Loucy (cell line): ENCODE data around the gene ADGRL3.

Experiments used
- H2AFZ ChIP-seq: fragments of 200-600 bp; sonication (generic); 2 replicates; pipeline ENCODE4 v1.6.0; 2016; ENCODE audit warnings: antibody characterized with exemption, mild to moderate bottlenecking, low read length, moderate library complexity
- H3F3A ChIP-seq: fragments of 200-600 bp; 2 replicates; pipeline ENCODE4 v1.6.0; 2016; ENCODE audit warnings: antibody characterized with exemption, low read depth, mild to moderate bottlenecking
- H3K27me3 ChIP-seq: fragments of 200-600 bp; sonication (generic); 2 replicates; pipeline ENCODE4 v1.6.1; 2014; ENCODE audit warnings: low read length, mild to moderate bottlenecking; ENCODE audit not compliant: insufficient read depth, poor library complexity, severe bottlenecking
- H3K36me3 ChIP-seq: fragments of 200-600 bp; sonication (generic); 2 replicates; pipeline ENCODE4 v1.6.1; 2016; ENCODE audit warnings: low read length; ENCODE audit not compliant: insufficient read depth
- H3K4me1 ChIP-seq: fragments of 200-600 bp; sonication (generic); 2 replicates; pipeline ENCODE4 v1.5.1; 2014; ENCODE audit warnings: low read length, mild to moderate bottlenecking; ENCODE audit not compliant: insufficient read depth, poor library complexity, severe bottlenecking
- H3K4me2 ChIP-seq: fragments of 200-600 bp; sonication (generic); 2 replicates; pipeline ENCODE4 v1.6.0; 2014; ENCODE audit warnings: antibody characterized with exemption, low read length, low read depth, mild to moderate bottlenecking; ENCODE audit not compliant: poor library complexity, severe bottlenecking
- H3K4me3 ChIP-seq: fragments of 200-600 bp; sonication (generic); 2 replicates; pipeline ENCODE4 v1.5.1; 2014; ENCODE audit warnings: low read length, mild to moderate bottlenecking, mixed read lengths; ENCODE audit not compliant: poor library complexity, severe bottlenecking
- H3K79me2 ChIP-seq: fragments of 200-600 bp; sonication (generic); 2 replicates; pipeline ENCODE4 v1.6.1; 2014; ENCODE audit warnings: low read length; ENCODE audit not compliant: insufficient read depth
- H3K9ac ChIP-seq: fragments of 200-600 bp; sonication (generic); 2 replicates; pipeline ENCODE4 v1.6.0; 2014; ENCODE audit warnings: mild to moderate bottlenecking, low read depth, low read length, moderate library complexity; ENCODE audit not compliant: poor library complexity, severe bottlenecking
- H3K9me2 ChIP-seq: fragments of 200-600 bp; sonication (generic); replicated peaks from 2 replicates; pipeline ENCODE4 v1.6.1; 2016; ENCODE audit warnings: low read depth, low read length, mixed read lengths
- H3K9me3 ChIP-seq: fragments of 200-600 bp; sonication (generic); 2 replicates; pipeline ENCODE4 v1.6.1; 2014; ENCODE audit warnings: mild to moderate bottlenecking, antibody characterized with exemption, low read length, low read depth; ENCODE audit not compliant: insufficient read depth
- H4K20me1 ChIP-seq: fragments of 200-600 bp; sonication (generic); 2 replicates; pipeline ENCODE4 v1.6.0; 2014; ENCODE audit warnings: antibody characterized with exemption, low read length, mild to moderate bottlenecking; ENCODE audit not compliant: insufficient read depth, poor library complexity, severe bottlenecking
- CTCF ChIP-seq: fragments of 200-600 bp; sonication (generic); conservative IDR thresholded peaks from 2 replicates; pipeline ENCODE4 v1.5.1; 2014; ENCODE audit warnings: mild to moderate bottlenecking, antibody characterized with exemption, low read length
- EZH2phosphoT487 ChIP-seq: fragments of 200-600 bp; IDR thresholded peaks from 2 replicates; pipeline ENCODE4 v1.6.1; 2018; ENCODE audit warnings: antibody characterized with exemption, mild to moderate bottlenecking, moderate library complexity, borderline replicate concordance

ADGRL3 gene

GRCh38 chr4:61442936-61443335 is 242.8 kb downstream of the ADGRL3 start:
- no peaks in the 10 kb centered on the region for H3K9me2 ChIP-seq
- TF ChIP-seq EZH2phosphoT487 (no peak), CTCF (no peak)
- no peaks in the 10 kb centered on the region for H3K79me2 ChIP-seq
- H3K27me3 ChIP-seq: no peaks in the 10 kb centered on the region
- H3K9ac ChIP-seq: no peak overlapping the region
- H2AFZ ChIP-seq: no peak overlapping the region
- H3K4me2 ChIP-seq: no peak overlapping the region
- H3K4me3 ChIP-seq: no peak overlapping the region
- H3F3A ChIP-seq: no peaks in the 10 kb centered on the region
- no peaks in the 10 kb centered on the region for H4K20me1 ChIP-seq
- no peaks in the 10 kb centered on the region for H3K9me3 ChIP-seq
- H3K4me1 ChIP-seq: no peaks in the 10 kb centered on the region
- no peaks in the 10 kb centered on the region for H3K36me3 ChIP-seq

DNA sequence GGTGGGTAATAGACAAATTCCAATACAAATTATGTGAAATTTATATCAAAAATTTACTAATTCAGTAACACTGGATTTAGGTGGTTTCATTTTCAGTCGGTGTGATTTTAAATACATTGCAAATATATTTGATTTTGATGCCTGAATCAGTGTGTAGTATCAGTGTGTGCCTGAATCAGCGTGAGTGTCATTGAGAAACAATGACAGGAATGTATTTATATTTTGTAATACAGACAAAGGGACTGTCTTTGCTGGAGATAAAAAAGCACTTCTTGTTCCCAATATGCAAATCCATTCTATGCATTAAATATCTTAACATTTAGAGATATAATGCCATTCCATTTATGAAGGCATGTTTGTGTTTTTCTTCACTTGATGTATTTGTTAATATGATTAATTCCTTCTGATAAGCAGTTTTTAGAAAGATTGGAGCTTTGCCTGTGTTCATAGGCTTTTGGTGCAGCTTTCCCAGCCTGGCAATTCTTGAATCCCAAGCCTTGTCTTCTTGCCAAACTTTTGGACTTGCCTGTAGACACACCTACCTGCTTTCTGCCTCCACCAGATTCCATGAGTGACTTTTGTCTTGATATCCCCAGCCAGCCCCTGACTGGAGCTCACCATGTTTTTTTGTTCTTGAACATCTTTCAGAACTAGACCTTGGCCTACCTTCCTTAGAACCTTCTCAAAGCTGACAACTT is 243.8 kb downstream of the ADGRL3 start:
- no peaks in the 10 kb centered on the region for H3K9me3 ChIP-seq
- no peak overlapping the region for H2AFZ ChIP-seq
- TF ChIP-seq CTCF (no peak), EZH2phosphoT487 (no peak)
- no peaks in the 10 kb centered on the region for H3K27me3 ChIP-seq
- no peaks in the 10 kb centered on the region for H3K4me1 ChIP-seq
- no peak overlapping the region for H3K4me3 ChIP-seq
- no peaks in the 10 kb centered on the region for H3K36me3 ChIP-seq
- no peaks in the 10 kb centered on the region for H3K79me2 ChIP-seq
- H3K9me2 ChIP-seq: no peaks in the 10 kb centered on the region
- no peak overlapping the region for H3K9ac ChIP-seq
- H4K20me1 ChIP-seq: no peaks in the 10 kb centered on the region
- H3F3A ChIP-seq: no peaks in the 10 kb centered on the region
- H3K4me2 ChIP-seq: no peak overlapping the region

DNA sequence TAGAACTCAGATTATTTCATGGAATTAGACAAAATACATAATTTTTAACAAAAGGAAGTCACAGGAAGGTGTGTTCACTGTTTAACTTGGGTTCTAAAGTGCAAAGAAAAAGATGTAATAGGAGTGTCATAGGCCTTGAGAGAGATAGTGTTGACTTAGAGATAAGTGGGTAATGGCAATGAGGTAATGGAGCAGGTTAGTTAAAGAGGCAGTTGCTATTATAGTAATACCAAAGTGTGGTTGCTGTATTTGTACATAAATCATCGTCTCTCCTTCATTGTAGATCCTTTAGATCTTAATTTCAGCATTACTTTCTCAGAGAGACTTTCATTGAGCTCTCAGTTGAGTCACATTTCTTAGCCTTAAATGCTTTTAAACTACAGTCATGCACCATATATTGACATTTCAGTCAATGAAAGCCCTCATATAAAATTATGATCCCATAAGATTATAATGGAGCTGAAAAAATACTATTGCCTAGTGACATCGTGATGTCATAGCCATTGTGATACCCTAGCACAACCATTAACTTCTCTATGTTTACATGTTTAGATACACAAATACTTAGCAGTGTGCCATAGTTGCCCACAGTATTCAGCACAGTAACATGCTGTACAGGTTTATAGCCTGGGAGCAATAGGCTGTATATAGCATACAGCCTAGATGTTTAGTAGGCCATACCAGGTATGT is 245.4 kb downstream of the ADGRL3 start:
- Histone ChIP-seq H3K9me2 (no peaks in the 10 kb centered on the region), H3K4me1 (no peaks in the 10 kb centered on the region), H3K9ac (no peak overlapping the region), H3K4me2 (no peak overlapping the region), H4K20me1 (no peaks in the 10 kb centered on the region), H3K27me3 (no peaks in the 10 kb centered on the region), H3K4me3 (no peak overlapping the region), H3K79me2 (no peaks in the 10 kb centered on the region), H3K36me3 (no peaks in the 10 kb centered on the region), H3F3A (no peaks in the 10 kb centered on the region), H3K9me3 (no peaks in the 10 kb centered on the region), H2AFZ (no peak overlapping the region)
- TF ChIP-seq EZH2phosphoT487 (no peak), CTCF (no peak)
